DOHH2 (cell line): ENCODE measurements around the gene TPP1.

Experiments used
- H3F3A ChIP-seq: fragments of 200-600 bp; sonication (generic), shearing (Covaris generic); 2 replicates; pipeline ENCODE4 v1.6.0; 2016; ENCODE audit warnings: antibody characterized with exemption, mild to moderate bottlenecking; ENCODE audit not compliant: control insufficient read depth, insufficient read depth
- H3K27ac ChIP-seq: fragments of 200-600 bp; sonication (generic); 2 replicates; pipeline ENCODE4 v1.5.1; 2014; ENCODE audit warnings: low read depth, mild to moderate bottlenecking, low read length, moderate library complexity
- H3K27me3 ChIP-seq: fragments of 200-600 bp; sonication (generic); 2 replicates; pipeline ENCODE4 v1.6.1; 2014; ENCODE audit warnings: mild to moderate bottlenecking, low read length, mixed read lengths; ENCODE audit not compliant: control insufficient read depth
- H3K36me3 ChIP-seq: fragments of 200-600 bp; sonication (generic); 2 replicates; pipeline ENCODE4 v1.6.1; 2014; ENCODE audit warnings: mild to moderate bottlenecking, low read length, moderate library complexity, mixed read lengths; ENCODE audit not compliant: control insufficient read depth
- H3K4me1 ChIP-seq: fragments of 200-600 bp; sonication (generic); 2 replicates; pipeline ENCODE4 v1.6.1; 2014; ENCODE audit warnings: mild to moderate bottlenecking, low read length, mixed read lengths; ENCODE audit not compliant: control insufficient read depth
- H3K4me2 ChIP-seq: fragments of 200-600 bp; sonication (generic); 2 replicates; pipeline ENCODE4 v1.6.0; 2014; ENCODE audit warnings: mild to moderate bottlenecking, low read length, moderate library complexity
- H3K4me3 ChIP-seq: fragments of 200-600 bp; sonication (generic); 2 replicates; pipeline ENCODE4 v1.5.1; 2014; ENCODE audit warnings: mild to moderate bottlenecking, low read length, mixed read lengths
- H3K79me2 ChIP-seq: fragments of 200-600 bp; sonication (generic); 2 replicates; pipeline ENCODE4 v1.6.1; 2014; ENCODE audit warnings: mild to moderate bottlenecking, low read length, mixed read lengths; ENCODE audit not compliant: control insufficient read depth
- H3K9me2 ChIP-seq: fragments of 200-600 bp; sonication (generic); replicated peaks from 2 replicates; pipeline ENCODE4 v1.6.1; 2014; ENCODE audit warnings: mild to moderate bottlenecking, low read length, mixed read lengths; ENCODE audit not compliant: control insufficient read depth
- H3K9me3 ChIP-seq: fragments of 200-600 bp; sonication (generic); 2 replicates; pipeline ENCODE4 v1.6.1; 2014; ENCODE audit warnings: antibody characterized with exemption, low read length, mixed read lengths; ENCODE audit not compliant: control insufficient read depth, insufficient read depth
- H4K20me1 ChIP-seq: fragments of 200-600 bp; sonication (generic); 2 replicates; pipeline ENCODE4 v1.6.0; 2014; ENCODE audit warnings: low read depth, mild to moderate bottlenecking, antibody characterized with exemption, low read length, moderate library complexity; ENCODE audit not compliant: control insufficient read depth, insufficient read depth
- CTCF ChIP-seq: fragments of 200-600 bp; sonication (generic); IDR thresholded peaks from one replicate; pipeline ENCODE4 v1.5.1; 2014; ENCODE audit warnings: antibody characterized with exemption, mild to moderate bottlenecking, low read depth, low read length; ENCODE audit not compliant: poor library complexity, severe bottlenecking
- EZH2phosphoT487 ChIP-seq: fragments of 200-600 bp; sonication (generic); IDR thresholded peaks from 2 replicates; pipeline ENCODE4 v1.6.1; 2017; ENCODE audit warnings: borderline replicate concordance, mild to moderate bottlenecking, antibody characterized with exemption, low read length, moderate library complexity, mixed read lengths

The TPP1 gene

DNA sequence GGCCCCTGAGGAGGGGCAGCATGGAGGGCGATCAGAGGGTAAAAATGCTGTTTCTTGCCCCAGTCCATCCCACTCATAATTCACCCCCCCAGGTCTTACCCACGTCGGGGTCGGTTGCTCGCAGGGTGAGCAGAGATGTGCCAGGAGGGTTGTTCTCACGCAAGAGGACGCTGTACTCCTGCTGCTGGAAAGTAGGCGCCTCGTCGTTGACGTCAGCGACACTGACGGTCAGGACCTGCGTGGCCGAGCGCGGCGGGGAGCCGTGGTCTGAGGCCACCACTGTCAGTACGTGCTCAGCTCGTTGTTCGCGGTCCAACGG is 10.3 kb upstream of the TPP1 start:
- H3K4me3 ChIP-seq: no peak overlapping the region
- H3K9me2 ChIP-seq: no peaks in the 10 kb centered on the region
- H3F3A ChIP-seq: no peaks in the 10 kb centered on the region
- no peaks in the 10 kb centered on the region for H3K27me3 ChIP-seq
- no peaks in the 10 kb centered on the region for H3K4me1 ChIP-seq
- H3K79me2 ChIP-seq: no peaks in the 10 kb centered on the region
- no peaks in the 10 kb centered on the region for H4K20me1 ChIP-seq
- no peaks in the 10 kb centered on the region for H3K9me3 ChIP-seq
- H3K36me3 ChIP-seq: no peaks in the 10 kb centered on the region
- H3K27ac ChIP-seq: no peak overlapping the region
- no peak overlapping the region for H3K4me2 ChIP-seq
- TF ChIP-seq CTCF (no peak), EZH2phosphoT487 (no peak)

DNA sequence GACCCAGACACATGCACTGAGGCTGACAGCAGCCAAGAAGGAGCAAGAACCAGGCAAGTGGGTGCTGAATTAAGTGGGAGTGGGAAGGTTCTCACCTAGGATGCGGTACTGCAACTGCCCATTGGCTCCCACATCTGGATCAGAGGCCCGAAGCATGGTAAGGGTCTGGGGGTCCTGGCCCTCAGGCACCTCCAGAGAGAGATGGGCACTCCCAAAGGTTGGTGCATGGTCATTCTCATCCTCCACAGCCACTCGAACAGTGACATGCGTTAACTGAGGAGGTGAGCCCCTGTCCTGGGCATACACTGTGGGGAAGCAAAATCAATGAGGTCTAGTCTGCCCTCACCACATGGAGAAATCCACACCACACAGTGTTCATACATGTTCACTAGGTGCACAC is 9.3 kb upstream of the TPP1 start:
- no peak for TF ChIP-seq EZH2phosphoT487
- TF ChIP-seq CTCF: no peak
- Histone ChIP-seq H3K9me3 (no peaks in the 10 kb centered on the region), H3K36me3 (no peaks in the 10 kb centered on the region), H3K27me3 (no peaks in the 10 kb centered on the region), H4K20me1 (no peaks in the 10 kb centered on the region), H3K4me1 (no peaks in the 10 kb centered on the region), H3K79me2 (no peaks in the 10 kb centered on the region), H3K9me2 (no peaks in the 10 kb centered on the region), H3F3A (no peaks in the 10 kb centered on the region), H3K4me3 (no peak overlapping the region), H3K27ac (no peak overlapping the region), H3K4me2 (no peak overlapping the region)

- TF ChIP-seq CTCF: no peak
- TF ChIP-seq EZH2phosphoT487: no peak
- no peak overlapping the region for H3K4me3 ChIP-seq
- H3K27ac ChIP-seq: no peak overlapping the region
Measured at GRCh38 chr11:6627762-6628241, 8.6 kb upstream of the TPP1 start.

More at GRCh38 chr11:6627762-6628241, 8.6 kb upstream of the TPP1 start:
- H3K27me3 ChIP-seq: no peaks in the 10 kb centered on the region
- no peaks in the 10 kb centered on the region for H4K20me1 ChIP-seq
- no peaks in the 10 kb centered on the region for H3K9me2 ChIP-seq
- no peaks in the 10 kb centered on the region for H3K36me3 ChIP-seq
- no peaks in the 10 kb centered on the region for H3F3A ChIP-seq
- no peak overlapping the region for H3K4me2 ChIP-seq
- H3K4me1 ChIP-seq: no peaks in the 10 kb centered on the region
- no peaks in the 10 kb centered on the region for H3K9me3 ChIP-seq
- H3K79me2 ChIP-seq: no peaks in the 10 kb centered on the region
